Endodermal cell (in vitro differentiated cells): ENCODE data around the gene SERPINB5. TPM values are rescaled to one million over a fixed set of nuclear protein-coding genes. Genes with fewer than 3 reads are reported as not detected.
A peak's percentile ranks its signal among the peaks of the same experiment; 100 is the strongest.

ENCODE experiments used
- DNase-seq: peaks from one replicate; pipeline ENCODE4 v3.0.0-alpha.2; 2017
- H3K27ac ChIP-seq: 2 replicates; pipeline ENCODE4 v1.5.1; 2013; ENCODE audit warnings: mild to moderate bottlenecking, low read depth, low read length, moderate library complexity
- H3K27me3 ChIP-seq: 2 replicates; pipeline ENCODE4 v1.6.1; 2013; ENCODE audit warnings: mild to moderate bottlenecking, low read length, moderate library complexity; ENCODE audit not compliant: insufficient read depth, control insufficient read depth, poor library complexity, severe bottlenecking
- H3K36me3 ChIP-seq: 2 replicates; pipeline ENCODE4 v1.7.0; 2013; ENCODE audit warnings: mild to moderate bottlenecking, low read length, moderate library complexity; ENCODE audit not compliant: control insufficient read depth, insufficient read depth
- H3K4me1 ChIP-seq: one replicate; pipeline ENCODE4 v1.7.0; 2013; ENCODE audit warnings: low read length; ENCODE audit not compliant: control insufficient read depth, insufficient read depth
- H3K4me3 ChIP-seq: 2 replicates; pipeline ENCODE4 v1.5.1; 2013; ENCODE audit warnings: mild to moderate bottlenecking, low read length, moderate library complexity
- H3K9ac ChIP-seq: 2 replicates; pipeline ENCODE4 v1.6.1; 2013; ENCODE audit warnings: mild to moderate bottlenecking, low read length, moderate library complexity; ENCODE audit not compliant: poor library complexity, severe bottlenecking; ENCODE audit errors: extremely low read depth
- H3K9me3 ChIP-seq: 2 replicates; pipeline ENCODE4 v1.6.1; 2013; ENCODE audit warnings: mild to moderate bottlenecking, low read length, moderate library complexity; ENCODE audit not compliant: control insufficient read depth
- H3K27ac Mint-ChIP-seq: 2 replicates; pipeline ENCODE4 v1.8.0; 2020; ENCODE audit warnings: mixed read lengths
- H3K27me3 Mint-ChIP-seq: 2 replicates; pipeline ENCODE4 v1.8.0; 2021; ENCODE audit warnings: mild to moderate bottlenecking, mixed read lengths; ENCODE audit not compliant: insufficient read depth
- H3K36me3 Mint-ChIP-seq: 2 replicates; pipeline ENCODE4 v1.8.0; 2020; ENCODE audit warnings: low read depth, mixed read lengths
- H3K4me1 Mint-ChIP-seq: 2 replicates; pipeline ENCODE4 v1.8.0; 2020; ENCODE audit warnings: mixed read lengths
- H3K4me3 Mint-ChIP-seq: 2 replicates; pipeline ENCODE4 v1.8.0; 2020; ENCODE audit warnings: mild to moderate bottlenecking, moderate library complexity, mixed read lengths
- H3K9me3 Mint-ChIP-seq: 2 replicates; pipeline ENCODE4 v1.8.0; 2020; ENCODE audit warnings: mild to moderate bottlenecking, mixed read lengths
- CTCF ChIP-seq: fragments of 200-600 bp; sonication (generic); conservative IDR thresholded peaks from 2 replicates; pipeline ENCODE4 v1.5.0; 2021; ENCODE audit warnings: antibody characterized with exemption, mild to moderate bottlenecking
- WGBS, 2 experiments: methylation state at CpG; one replicate each; pipeline versions ENCODE4 v1.1.5 to v1.1.7; 2013; ENCODE audit warnings: missing lambda C conversion rate in 2 of 2, mixed read lengths in 1 of 2; ENCODE audit not compliant: insufficient coverage in 1 of 2, insufficient read length in 1 of 2; 5-methylcytosine and 5-hydroxymethylcytosine counted together
- total RNA-seq, 2 donors: library from RNA; stranded (reverse); fragmentation: NEBNext Ultra II Directional in 1 of 2; extraction: Animal tissue kit (Norgen Biotek cat#: 25700) in 1 of 2; gene quantifications; 2 replicates in 1 of 2; 3 replicates in 1 of 2; pipeline ENCODE4 v1.2.1, GENCODE V29; 2021

The SERPINB5 gene
- total RNA-seq, 2 donors from 2014 or later, result 3.3 TPM; not detected in 1

- Histone ChIP-seq H3K9me3 (no peaks in the 10 kb centered on the region), H3K4me3 (no peak overlapping the region), H3K9ac (no peak overlapping the region), H3K27ac (no peak overlapping the region), H3K36me3 (no peaks in the 10 kb centered on the region), H3K4me1 (no peaks in the 10 kb centered on the region), H3K27me3 (no peaks in the 10 kb centered on the region)
- Mint-ChIP-seq H3K27ac (no peak overlapping the region), H3K4me3 (no peak overlapping the region), H3K4me1 (no peaks in the 10 kb centered on the region), H3K9me3 (no peaks in the 10 kb centered on the region), H3K36me3 (no peaks in the 10 kb centered on the region), H3K27me3 (no peaks in the 10 kb centered on the region)
- TF ChIP-seq CTCF, result peak; percentile 93
- DNase-seq, result peak; percentile 85
- 11 to 13% methylated on average over 5 to 6 of the region's 6 CpGs for WGBS, 2 experiments
Observed at GRCh38 chr18:63439334-63439733, 37.4 kb upstream of the SERPINB5 start.

GRCh38 chr18:63440219-63440618 is 36.5 kb upstream of the SERPINB5 start:
- no peaks in the 10 kb centered on the region for H3K4me1 Mint-ChIP-seq
- TF ChIP-seq CTCF, result no peak
- no peaks in the 10 kb centered on the region for H3K36me3 Mint-ChIP-seq
- Histone ChIP-seq H3K4me3 (no peak overlapping the region), H3K4me1 (no peaks in the 10 kb centered on the region), H3K36me3 (no peaks in the 10 kb centered on the region), H3K27ac (no peak overlapping the region), H3K9me3 (no peaks in the 10 kb centered on the region), H3K9ac (no peak overlapping the region), H3K27me3 (no peaks in the 10 kb centered on the region)
- DNase-seq, result no peak
- 82% methylated on average over 1 of the region's 1 CpG; no CpG with 5 or more reads in 1 of the 2 experiments for WGBS, 2 experiments
- no peak overlapping the region for H3K4me3 Mint-ChIP-seq
- no peak overlapping the region for H3K27ac Mint-ChIP-seq
- no peaks in the 10 kb centered on the region for H3K9me3 Mint-ChIP-seq
- no peaks in the 10 kb centered on the region for H3K27me3 Mint-ChIP-seq

- no peaks in the 10 kb centered on the region for H3K27me3 Mint-ChIP-seq
- H3K9me3 ChIP-seq, result no peaks in the 10 kb centered on the region
- no peak overlapping the region for H3K27ac ChIP-seq
- no peaks in the 10 kb centered on the region for H3K36me3 Mint-ChIP-seq
- H3K4me1 ChIP-seq, result no peaks in the 10 kb centered on the region
- no peaks in the 10 kb centered on the region for H3K4me1 Mint-ChIP-seq
- H3K27me3 ChIP-seq, result no peaks in the 10 kb centered on the region
- H3K36me3 ChIP-seq, result no peaks in the 10 kb centered on the region
- no peak for DNase-seq
- no peaks in the 10 kb centered on the region for H3K9me3 Mint-ChIP-seq
- TF ChIP-seq CTCF, result no peak
- no peak overlapping the region for H3K4me3 ChIP-seq
- no peak overlapping the region for H3K9ac ChIP-seq
- H3K4me3 Mint-ChIP-seq, result no peak overlapping the region
- no peak overlapping the region for H3K27ac Mint-ChIP-seq
- 89% methylated on average over 5 of the region's 5 CpGs; no CpG with 5 or more reads in 1 of the 2 experiments for WGBS, 2 experiments
Observed at GRCh38 chr18:63440881-63441280, 35.9 kb upstream of the SERPINB5 start.
